A549 (cell line): ENCODE data around the gene SLC2A13.

Experiments
- BHLHE40 ChIP-seq: IDR thresholded peaks from 2 replicates; pipeline ENCODE4 v1.6.1; 2012; ENCODE audit warnings: low read depth, low read length, inconsistent platforms
- CBX8 ChIP-seq: fragments of 200-600 bp; sonication (generic); IDR thresholded peaks from 2 replicates; pipeline ENCODE4 v1.6.1; 2016
- CHD2 ChIP-seq: fragments of 150-350 bp; IDR thresholded peaks from 2 replicates; pipeline ENCODE4 v1.6.1; 2014; ENCODE audit warnings: low read length; ENCODE audit not compliant: partially characterized antibody
- CTCF ChIP-seq: fragments of >200 bp; sonication (Bioruptor Twin); formaldehyde crosslinking; IDR thresholded peaks from 3 replicates; pipeline ENCODE4 v1.5.1; 2016
- ELK1 ChIP-seq: fragments of 150-350 bp; IDR thresholded peaks from 2 replicates; pipeline ENCODE4 v1.6.1; 2014; ENCODE audit warnings: low read depth, mild to moderate bottlenecking, low read length
- EP300 ChIP-seq, 2 experiments: fragments of >200 bp; sonication (Bioruptor Twin); formaldehyde crosslinking; IDR thresholded peaks; 2 replicates in 1 of 2; 3 replicates in 1 of 2; pipeline ENCODE4 v1.6.1; 2016 to 2017
- FOSL2 ChIP-seq, 2 experiments: fragments of 450-650 bp in 1 of 2; fragments of >200 bp in 1 of 2; sonication (Bioruptor Twin) in 1 of 2; formaldehyde crosslinking; IDR thresholded peaks; 2 replicates each; pipeline versions ENCODE4 v1.5.0 to v1.6.1; 2016 to 2020; ENCODE audit warnings: mild to moderate bottlenecking in 1 of 2, moderate library complexity in 1 of 2
- MAX ChIP-seq: IDR thresholded peaks from 2 replicates; pipeline ENCODE4 v1.6.1; 2012
- POLR2A ChIP-seq: IDR thresholded peaks from 2 replicates; pipeline ENCODE4 v1.6.1; 2012; ENCODE audit warnings: mild to moderate bottlenecking, low read length
- RFX5 ChIP-seq: fragments of 450-650 bp; IDR thresholded peaks from 2 replicates; pipeline ENCODE4 v1.7.1; 2014; ENCODE audit warnings: antibody characterized with exemption, mild to moderate bottlenecking, moderate library complexity
- SMC3 ChIP-seq: fragments of >200 bp; sonication (Bioruptor Twin); formaldehyde crosslinking; IDR thresholded peaks from 3 replicates; pipeline ENCODE4 v1.6.1; 2018; ENCODE audit warnings: inconsistent platforms
- ZFP36 ChIP-seq: fragments of 450-650 bp; IDR thresholded peaks from 2 replicates; pipeline ENCODE4 v1.6.1; 2014; ENCODE audit warnings: borderline replicate concordance; ENCODE audit not compliant: partially characterized antibody

- TF ChIP-seq CTCF (no peak), FOSL2 (IDR thresholded peaks at IDR 0.05) (no peak), FOSL2 (CRISPR knock-in tag; IDR thresholded peaks at IDR 0.05) (no peak), SMC3 (no peak), CBX8 (no peak), EP300 (IDR thresholded peaks at IDR 0.05) (no peak), POLR2A (no peak), BHLHE40 (no peak), ELK1 (no peak), ZFP36 (no peak), RFX5 (no peak), MAX (no peak), CHD2 (no peak)
These were observed 353.3 kb downstream of the SLC2A13 start for GRCh38 chr12:39752482-39753137.
